EL (cell line): ENCODE data around the gene CNNM4.
"Not testable (repeated sequence)": the region's sequence is repeated elsewhere in the genome, so short reads cannot be mapped to it uniquely, and the experiment has no call there.

Experiments used
- DNase-seq: peaks from one replicate; pipeline ENCODE4 v3.0.0-alpha.2; 2016

The CNNM4 gene

DNA sequence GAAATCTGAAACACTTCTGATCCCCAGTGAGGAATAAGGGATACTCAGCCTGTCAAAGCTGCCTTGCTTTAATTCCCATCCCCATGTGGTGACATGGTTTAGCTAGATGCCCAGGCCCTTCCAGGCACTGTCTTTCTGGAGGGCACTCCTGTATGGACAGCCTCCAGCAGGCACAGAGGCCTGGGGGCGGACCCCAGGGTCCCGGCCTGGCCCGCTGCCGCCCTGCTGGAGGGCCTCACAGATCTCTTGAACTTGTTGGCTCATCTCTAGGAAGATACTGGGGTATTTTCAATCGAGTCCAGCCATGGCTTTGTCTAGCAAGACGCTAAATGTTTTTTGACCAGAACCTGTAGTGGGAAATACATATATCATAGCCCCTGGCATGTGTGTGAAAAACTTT is 34.4 kb downstream of the CNNM4 start:
- DNase-seq: no peak

DNA sequence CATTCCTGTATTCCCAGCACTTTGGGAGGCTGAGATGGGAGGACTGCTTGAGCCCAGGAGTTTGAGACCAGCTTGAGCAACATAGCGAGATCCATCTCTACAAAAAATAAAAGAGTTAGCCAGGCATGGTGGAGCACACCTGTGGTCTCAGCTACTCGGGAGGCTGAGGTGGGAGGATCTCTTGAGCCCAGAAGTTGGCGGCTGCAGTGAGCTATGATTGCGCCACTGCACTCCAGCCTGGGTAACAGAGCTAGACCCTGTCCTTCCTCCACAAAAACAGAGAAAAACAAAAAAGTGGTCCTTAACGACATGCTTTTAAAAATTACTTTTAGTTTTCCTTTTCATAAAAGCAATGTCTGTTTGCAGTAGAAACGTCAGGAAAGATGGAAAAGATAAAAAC is 35.8 kb downstream of the CNNM4 start:
- DNase-seq: not testable (repeated sequence)

DNA sequence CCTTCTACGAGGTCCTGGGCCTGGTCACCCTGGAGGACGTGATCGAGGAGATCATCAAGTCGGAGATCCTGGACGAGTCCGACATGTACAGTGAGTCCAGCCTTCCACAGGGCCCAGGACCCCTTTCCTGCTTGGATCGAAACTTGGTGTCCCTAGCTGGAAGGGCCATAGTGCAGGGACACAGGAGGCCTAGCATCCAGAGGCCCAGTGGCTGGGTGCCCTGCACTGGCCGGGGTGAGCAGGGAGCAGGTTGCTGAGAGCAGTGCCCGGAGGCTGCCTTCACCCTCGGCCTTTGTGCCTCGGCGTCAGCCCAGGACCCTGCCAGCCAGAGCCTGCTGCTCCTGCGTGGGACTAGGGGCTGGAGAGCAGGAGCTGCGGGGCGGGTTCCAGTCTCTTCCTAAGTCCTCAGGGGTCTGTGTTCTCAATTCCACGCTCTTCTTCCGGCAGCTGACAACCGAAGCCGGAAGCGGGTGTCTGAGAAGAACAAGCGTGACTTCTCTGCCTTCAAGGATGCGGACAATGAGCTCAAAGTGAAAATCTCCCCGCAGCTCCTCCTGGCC is 36.4 kb downstream of the CNNM4 start:
- no peak for DNase-seq

DNA sequence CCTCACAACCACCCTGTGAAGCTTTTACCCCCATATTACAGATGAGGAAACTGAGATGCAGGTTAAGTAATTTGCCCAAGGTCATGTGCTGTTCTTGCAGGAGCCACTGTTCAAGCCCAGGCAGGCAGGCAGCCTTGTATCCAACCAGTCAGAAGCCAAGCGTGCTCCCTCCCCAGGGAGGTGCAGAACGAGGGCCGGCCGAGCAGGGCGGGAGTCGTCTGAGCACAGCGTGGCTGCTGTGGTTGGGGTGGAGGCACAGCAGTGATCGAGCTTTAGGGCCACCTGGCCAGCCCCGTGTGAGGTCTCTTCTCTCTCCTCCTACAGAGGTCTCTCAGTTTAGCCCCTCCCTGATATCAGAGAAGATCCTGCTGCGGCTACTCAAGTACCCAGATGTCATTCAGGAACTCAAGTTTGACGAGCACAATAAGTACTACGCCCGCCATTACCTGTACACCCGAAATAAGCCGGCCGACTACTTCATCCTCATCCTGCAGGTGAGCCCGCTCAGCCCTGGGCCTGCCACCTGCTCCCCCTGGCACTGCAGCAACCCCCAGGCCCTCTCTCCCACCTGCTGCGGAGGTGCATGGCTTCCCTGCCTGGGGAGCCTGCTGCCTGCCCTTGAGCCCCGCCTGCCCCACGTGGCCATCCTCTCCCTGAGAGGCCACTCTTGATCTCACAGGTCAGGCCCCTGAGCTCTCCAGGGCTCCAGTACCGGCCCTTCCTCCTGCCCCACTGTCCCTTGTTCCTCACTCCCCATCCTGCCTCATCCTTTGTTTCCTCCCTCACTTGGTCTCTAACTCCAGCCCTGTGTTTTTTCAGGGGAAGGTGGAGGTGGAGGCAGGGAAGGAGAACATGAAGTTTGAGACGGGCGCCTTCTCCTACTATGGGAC is 38.3 kb downstream of the CNNM4 start:
- no peak for DNase-seq

DNA sequence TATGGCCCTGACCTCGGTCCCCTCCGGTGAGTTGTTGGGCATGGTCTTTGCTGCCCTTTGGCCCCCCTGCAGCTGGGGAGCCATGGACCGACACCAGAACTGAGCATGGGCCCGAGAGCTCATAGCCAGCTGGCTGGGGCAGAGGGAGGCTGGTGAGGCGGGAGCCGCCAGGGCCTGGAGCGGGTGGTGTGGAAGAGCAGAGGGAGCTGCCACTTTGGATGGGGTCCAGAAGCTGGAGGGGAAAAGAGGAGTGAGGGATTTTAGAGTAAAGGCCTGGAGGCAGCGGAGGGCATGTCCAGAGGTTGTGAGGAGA is 38.9 kb downstream of the CNNM4 start:
- no peak for DNase-seq

DNA sequence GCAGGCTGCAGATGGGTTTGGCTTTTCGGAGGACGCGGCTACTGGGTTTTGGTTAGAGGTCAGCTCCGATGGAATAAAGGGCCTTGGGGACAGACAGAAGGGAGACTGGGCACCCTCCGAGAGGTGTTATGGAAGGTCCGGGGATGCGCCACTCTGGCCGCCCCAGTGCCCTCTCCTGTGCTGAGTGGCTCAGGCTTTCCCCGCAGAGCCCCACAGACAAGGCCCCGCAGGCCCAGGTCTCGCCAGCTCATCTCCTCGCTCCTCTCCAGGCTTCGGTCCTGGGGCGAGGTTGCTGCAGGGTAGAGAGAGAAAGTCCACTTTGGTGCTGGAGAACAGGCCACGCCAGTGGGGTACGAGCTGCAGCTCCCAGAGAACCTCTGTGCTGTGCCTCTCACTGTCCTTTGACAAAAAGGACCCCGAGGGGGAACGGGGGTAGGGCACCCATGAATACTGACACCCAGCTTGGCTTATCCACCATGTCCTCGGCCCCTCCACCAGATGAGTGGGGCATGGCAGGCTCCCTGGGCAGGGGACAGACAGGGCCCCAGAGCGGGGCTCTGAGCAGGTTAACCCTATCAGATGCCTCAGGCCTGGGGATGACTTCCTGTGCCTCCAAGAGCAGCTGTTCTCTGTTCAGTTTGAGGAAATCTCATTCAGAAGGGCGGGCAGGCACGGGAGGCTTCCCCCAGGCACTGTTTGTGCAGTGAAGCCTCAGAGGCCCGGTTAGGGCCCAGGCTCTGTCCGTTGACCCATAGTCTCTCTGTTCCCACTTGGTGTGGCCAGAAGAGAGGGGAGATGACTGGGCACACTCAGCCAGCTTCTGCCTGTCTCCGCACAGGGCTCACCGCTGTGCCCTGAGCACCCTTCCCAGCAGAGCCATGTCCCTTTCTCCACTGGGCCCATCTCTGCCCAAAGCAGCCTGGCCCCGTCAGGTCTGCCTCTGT is 39.6 kb downstream of the CNNM4 start:
- no peak for DNase-seq

GRCh38 chr2:96801005-96801785 is 40.5 kb downstream of the CNNM4 start:
- DNase-seq: peak; percentile 27

DNA sequence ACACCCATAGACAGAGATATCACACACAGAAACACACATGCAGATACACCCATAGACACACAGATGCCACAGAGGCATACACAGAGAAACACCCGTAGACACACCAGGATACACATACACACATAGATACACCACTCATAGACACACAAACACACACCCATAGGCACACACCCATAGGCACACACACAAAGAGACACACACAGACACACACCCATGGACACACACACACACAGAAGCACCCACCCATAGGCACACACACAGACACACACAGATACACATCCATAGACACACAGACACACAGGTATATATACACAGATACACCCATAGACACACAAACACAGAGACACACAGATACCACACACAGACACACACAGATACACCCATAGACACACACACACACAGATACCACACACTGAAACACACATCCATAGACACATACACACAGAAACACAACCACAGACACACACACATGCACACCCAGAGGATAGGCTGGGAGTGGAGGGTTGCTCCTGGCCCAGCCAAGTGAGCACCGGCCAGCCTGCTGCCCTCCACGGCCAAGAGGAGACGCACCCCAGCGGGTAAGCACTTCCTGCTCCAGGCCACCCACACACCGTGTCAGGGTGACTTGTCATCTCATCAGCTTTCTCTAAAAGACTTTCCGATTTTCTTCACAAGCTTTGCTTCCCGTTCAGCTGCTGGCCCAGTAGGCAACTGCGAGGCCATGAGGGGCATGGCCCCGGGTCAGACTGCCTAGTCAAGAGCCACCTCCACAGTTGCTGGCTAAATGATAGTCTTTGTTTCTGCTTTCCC is 41.3 kb downstream of the CNNM4 start:
- DNase-seq: no peak

DNA sequence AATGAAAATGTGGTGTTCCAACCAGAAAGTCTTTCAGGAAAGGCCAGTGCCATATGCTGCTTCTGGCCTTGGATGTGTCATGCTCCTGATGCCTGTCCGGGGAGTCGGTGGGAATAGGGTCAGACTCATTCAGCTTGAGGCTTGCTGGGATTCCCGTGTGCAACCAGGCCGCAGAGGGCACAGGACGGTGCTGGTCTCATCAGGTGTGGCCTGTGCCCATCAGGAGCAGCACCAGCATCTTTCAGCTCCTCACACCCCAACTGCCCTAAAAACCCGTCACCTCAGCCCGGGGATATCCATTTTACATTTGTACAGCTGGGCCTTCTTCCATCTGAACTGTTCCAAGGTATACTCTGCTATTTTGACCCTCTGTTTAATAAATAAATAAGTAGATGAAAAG is 42.0 kb downstream of the CNNM4 start:
- no peak for DNase-seq

- no peak for DNase-seq
These were observed 44.3 kb downstream of the CNNM4 start for GRCh38 chr2:96804986-96805385.

GRCh38 chr2:96805946-96806345 is 45.2 kb downstream of the CNNM4 start:
- not testable (repeated sequence) for DNase-seq

DNA sequence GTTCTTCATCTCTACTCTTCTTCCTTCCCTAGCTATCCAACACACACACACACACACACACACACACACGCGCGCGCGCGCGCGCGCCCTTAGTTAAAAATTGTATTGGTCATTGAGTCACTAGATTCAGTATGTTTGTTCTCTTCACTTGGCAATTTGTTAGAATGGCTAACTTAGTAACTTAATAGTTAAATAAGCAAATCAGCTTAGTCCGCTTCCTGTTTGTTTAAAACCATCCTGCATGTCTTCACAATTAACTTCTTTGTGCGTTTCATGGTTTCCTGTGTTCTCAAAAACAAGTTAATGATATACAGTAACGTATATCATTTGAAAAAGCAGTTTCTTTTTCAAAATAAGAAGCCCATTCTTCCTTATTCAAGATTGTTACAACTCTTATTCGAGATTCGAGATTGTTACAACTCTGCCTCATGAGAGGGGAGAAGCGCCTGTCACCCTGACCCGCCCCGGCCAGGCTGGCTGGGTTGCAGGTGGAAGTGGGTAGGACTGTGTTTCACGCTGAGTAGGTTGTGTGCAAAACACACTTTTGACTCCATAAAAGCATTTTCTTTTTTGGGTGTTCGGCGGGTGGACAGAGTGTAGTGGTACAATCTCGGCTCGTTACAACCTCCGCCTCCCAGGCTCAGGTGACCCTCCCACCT is 45.9 kb downstream of the CNNM4 start:
- DNase-seq: no peak

DNA sequence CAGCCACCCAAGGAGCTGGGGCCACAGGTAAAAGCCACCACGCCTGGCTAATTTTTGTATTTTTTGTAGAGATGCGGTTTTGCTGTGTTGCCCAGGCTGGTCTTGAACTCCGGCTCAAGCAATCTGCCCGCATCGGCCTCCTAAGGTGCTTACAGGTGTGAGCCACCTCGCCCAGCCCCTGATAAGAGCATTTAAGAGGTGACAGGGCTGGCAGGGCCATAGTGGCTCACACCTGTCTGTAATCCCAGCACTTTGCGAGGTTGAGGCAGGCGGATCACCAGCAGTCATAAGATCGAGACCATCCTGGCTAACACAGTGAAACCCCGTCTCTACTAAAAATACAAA is 46.4 kb downstream of the CNNM4 start:
- no peak for DNase-seq

GRCh38 chr2:96808176-96808837 is 47.6 kb downstream of the CNNM4 start:
- no peak for DNase-seq

GRCh38 chr2:96809216-96809882 is 48.6 kb downstream of the CNNM4 start:
- DNase-seq: no peak

GRCh38 chr2:96809951-96810782 is 49.5 kb downstream of the CNNM4 start:
- no peak for DNase-seq

- no peak for DNase-seq
These were observed 50.1 kb downstream of the CNNM4 start for GRCh38 chr2:96810783-96811192.

- DNase-seq: no peak
These were observed 51.2 kb downstream of the CNNM4 start for GRCh38 chr2:96811917-96812316.

- no peak for DNase-seq
These were observed 53.0 kb downstream of the CNNM4 start for GRCh38 chr2:96813656-96814055.
